Activated gamma-delta T cell treated with anti-CD3 and anti-CD28 coated beads, Interleukin-2, amount 50 U/mL, for 16 hours (primary cell): ENCODE measurements around the gene SAA2.
"Not testable (repeated sequence)": the region's sequence is repeated elsewhere in the genome, so short reads cannot be mapped to it uniquely, and the experiment has no call there.

ENCODE experiments used
- DNase-seq: peaks from one replicate; pipeline ENCODE4 v3.0.0-alpha.2; 2020; ENCODE audit warnings: low read depth

SAA2 gene

GRCh38 chr11:18247191-18247581 lies 1.3 kb downstream of the SAA2 start:
- not testable (repeated sequence) for DNase-seq

- not testable (repeated sequence) for DNase-seq
Observed at GRCh38 chr11:18246379-18247190, 1.9 kb downstream of the SAA2 start.

GRCh38 chr11:18245396-18245795 lies 3.1 kb downstream of the SAA2 start:
- DNase-seq: no peak

- peak; percentile 40 for DNase-seq
Observed at GRCh38 chr11:18243783-18244362, 4.6 kb downstream of the SAA2 start.

GRCh38 chr11:18239655-18240054 lies 8.8 kb downstream of the SAA2 start:
- DNase-seq: no peak

GRCh38 chr11:18236664-18237356 lies 11.7 kb downstream of the SAA2 start, which contains the start of gene SAA4:
Gene SAA4, minus strand, starts transcription at chr11:18236802. Its CDS starts 876 bp downstream, at chr11:18235926.
- DNase-seq: no peak

GRCh38 chr11:18235394-18236334 lies 12.8 kb downstream of the SAA2 start:
- DNase-seq: no peak

- no peak for DNase-seq
Observed at GRCh38 chr11:18233912-18234311, 14.6 kb downstream of the SAA2 start.

GRCh38 chr11:18230859-18231258 lies 17.6 kb downstream of the SAA2 start:
- no peak for DNase-seq

GRCh38 chr11:18229501-18229900 lies 19.0 kb downstream of the SAA2 start:
- no peak for DNase-seq

- DNase-seq: no peak
Observed at GRCh38 chr11:18225913-18226312, 22.6 kb downstream of the SAA2 start.

- no peak for DNase-seq
Observed at GRCh38 chr11:18223591-18224387, 24.7 kb downstream of the SAA2 start.

- DNase-seq: no peak
Observed at GRCh38 chr11:18222814-18223421, 25.6 kb downstream of the SAA2 start.

- no peak for DNase-seq
Observed at GRCh38 chr11:18221274-18221876, 27.1 kb downstream of the SAA2 start.

GRCh38 chr11:18209058-18209457 lies 39.4 kb downstream of the SAA2 start:
- DNase-seq: no peak

GRCh38 chr11:18204771-18205170 lies 43.7 kb downstream of the SAA2 start:
- no peak for DNase-seq

- no peak for DNase-seq
Observed at GRCh38 chr11:18204220-18204619, 44.2 kb downstream of the SAA2 start.

GRCh38 chr11:18203723-18204122 lies 44.7 kb downstream of the SAA2 start:
- DNase-seq: no peak

GRCh38 chr11:18197738-18198137 lies 50.7 kb downstream of the SAA2 start:
- not testable (repeated sequence) for DNase-seq

GRCh38 chr11:18196532-18196931 lies 51.9 kb downstream of the SAA2 start:
- DNase-seq: no peak
